D721Med (cell line): Measurements from ENCODE around the gene CPNE1.
"Not testable (repeated sequence)": the region's sequence is repeated elsewhere in the genome, so short reads cannot be mapped to it uniquely, and the experiment has no call there.

Source experiments
- DNase-seq: peaks from one replicate; pipeline ENCODE4 v3.0.0; 2011; ENCODE audit warnings: low spot score; ENCODE audit not compliant: insufficient read length
- FAIRE-seq: peaks from 2 replicates; lab custom pipeline; 2011; peaks lifted over from hg19 to GRCh38; lab: Jason Lieb, UNC
- CTCF ChIP-seq: IDR thresholded peaks from 2 replicates; pipeline ENCODE4 v1.5.1; 2012; ENCODE audit warnings: mild to moderate bottlenecking, control low read depth; ENCODE audit not compliant: insufficient read depth; ENCODE audit errors: missing control alignments

The CPNE1 gene

GRCh38 chr20:35690265-35690664 is 25.6 kb upstream of the CPNE1 start:
- DNase-seq, result no peak
- no peak for TF ChIP-seq CTCF
- FAIRE-seq, result no peak

- not testable (repeated sequence) for DNase-seq, FAIRE-seq
- peak; percentile 8 for TF ChIP-seq CTCF
These were observed 22.2 kb upstream of the CPNE1 start for GRCh38 chr20:35686872-35687271.

GRCh38 chr20:35685368-35685767 is 20.7 kb upstream of the CPNE1 start:
- FAIRE-seq, DNase-seq: not testable (repeated sequence)

- no peak for DNase-seq
- no peak for FAIRE-seq
- no peak for TF ChIP-seq CTCF
These were observed 17.3 kb upstream of the CPNE1 start for GRCh38 chr20:35681960-35682359.

- FAIRE-seq, result no peak
These were observed 15.9 kb upstream of the CPNE1 start for GRCh38 chr20:35680452-35681183.

GRCh38 chr20:35674921-35675320 is 10.2 kb upstream of the CPNE1 start:
- FAIRE-seq (no peak), DNase-seq (no peak)
- no peak for TF ChIP-seq CTCF

More at GRCh38 chr20:35680452-35681183, 15.9 kb upstream of the CPNE1 start:
- no peak for DNase-seq
- TF ChIP-seq CTCF, result no peak

- DNase-seq (no peak), FAIRE-seq (no peak)
- TF ChIP-seq CTCF, result no peak
These were observed 9.2 kb upstream of the CPNE1 start for GRCh38 chr20:35673884-35674283.
